ENCODE results near the gene SLC22A23.

The SLC22A23 gene

DNA sequence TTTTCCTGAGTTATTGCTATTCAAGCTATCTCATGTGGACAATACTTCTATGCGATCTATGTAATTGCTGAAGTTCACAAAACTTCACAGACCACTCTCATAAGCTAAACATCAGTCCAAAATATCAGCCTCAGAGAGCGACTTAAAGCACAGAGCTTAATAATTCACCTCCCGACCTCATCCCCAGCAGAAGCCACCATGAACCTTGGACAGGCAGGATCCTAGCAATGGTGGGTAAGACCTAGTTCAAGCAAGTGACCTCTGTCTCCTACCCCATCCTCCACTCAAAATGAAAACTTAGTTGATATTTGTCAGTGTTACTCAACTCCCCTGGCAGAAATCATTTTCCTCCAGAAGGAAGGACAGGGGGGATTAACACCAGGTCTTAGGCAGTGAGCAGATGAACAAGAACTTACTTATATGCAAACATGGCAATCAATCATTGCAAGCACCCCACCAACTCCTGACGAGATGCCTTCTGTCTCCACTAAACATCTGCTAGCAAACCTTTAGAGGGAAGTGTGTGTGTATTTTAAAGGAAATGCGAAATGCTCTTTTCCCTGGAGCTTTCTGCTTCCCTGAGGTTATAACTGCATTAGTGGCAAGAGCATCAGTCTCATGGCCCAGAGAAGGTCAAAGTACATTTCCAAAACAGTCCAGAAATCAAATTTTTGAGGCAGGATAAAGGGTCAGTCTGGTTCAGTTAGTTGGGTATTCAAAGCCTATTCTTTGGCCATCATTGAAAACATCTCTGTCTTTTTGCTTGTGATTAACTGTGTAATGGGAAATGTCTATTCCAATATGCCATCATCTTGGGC, 90.0 kb downstream of the SLC22A23 start:
- no peak for DNase-seq

DNA sequence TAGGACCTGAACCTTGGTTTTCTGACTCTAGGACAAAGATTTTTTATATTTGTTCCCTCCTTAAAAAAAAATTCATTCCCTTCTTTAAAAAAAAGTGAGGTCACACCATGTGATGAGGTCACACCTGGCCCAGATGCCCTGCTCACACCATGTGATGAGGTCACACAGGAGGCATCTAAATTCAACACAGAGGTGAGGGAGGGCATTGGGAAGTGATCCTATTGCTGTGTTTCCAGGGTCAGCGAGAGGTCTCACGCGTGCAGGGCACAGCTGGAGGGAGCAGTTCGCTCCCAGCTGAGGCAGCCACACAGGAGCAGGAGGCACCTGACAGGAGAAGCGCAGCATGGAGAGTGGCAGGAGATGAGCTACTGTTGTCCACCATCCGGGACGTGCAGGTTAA, 92.5 kb downstream of the SLC22A23 start:
- no peak for DNase-seq

DNA sequence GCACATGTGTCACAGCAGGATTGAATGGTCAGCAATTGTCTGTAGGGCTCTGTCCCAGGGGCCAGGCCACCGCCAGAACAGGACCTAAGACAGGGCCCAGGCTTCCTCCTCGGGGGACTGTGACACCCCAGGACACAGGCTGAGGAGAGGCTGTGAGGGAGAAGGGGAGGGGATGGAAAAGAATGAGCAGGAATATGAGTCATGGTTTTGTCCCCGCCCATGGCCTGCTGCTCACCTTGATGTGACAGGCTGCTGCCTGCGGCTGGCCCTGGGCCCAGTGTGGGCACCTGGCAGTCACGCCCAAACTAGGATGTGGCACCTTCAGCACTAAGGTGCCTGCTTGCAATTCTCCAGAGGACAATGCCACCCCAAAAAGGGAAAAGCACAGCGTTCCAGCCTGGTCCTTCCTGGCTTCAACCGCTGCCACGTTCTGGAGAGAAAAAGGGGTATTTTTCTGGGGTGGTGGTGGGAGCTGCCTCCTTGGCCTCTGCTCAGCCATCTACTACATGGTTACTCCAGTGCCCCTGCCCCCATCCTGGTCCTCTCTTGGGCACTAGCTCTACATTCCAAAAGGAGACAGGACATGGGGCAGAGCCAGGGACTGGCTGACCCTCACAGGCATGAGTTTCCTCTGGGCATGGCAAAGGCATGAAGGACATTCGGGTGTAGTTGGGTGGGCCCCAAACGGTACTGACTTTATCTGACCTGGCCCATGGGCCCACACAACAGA, 93.4 kb downstream of the SLC22A23 start:
- DNase-seq, result no peak

DNA sequence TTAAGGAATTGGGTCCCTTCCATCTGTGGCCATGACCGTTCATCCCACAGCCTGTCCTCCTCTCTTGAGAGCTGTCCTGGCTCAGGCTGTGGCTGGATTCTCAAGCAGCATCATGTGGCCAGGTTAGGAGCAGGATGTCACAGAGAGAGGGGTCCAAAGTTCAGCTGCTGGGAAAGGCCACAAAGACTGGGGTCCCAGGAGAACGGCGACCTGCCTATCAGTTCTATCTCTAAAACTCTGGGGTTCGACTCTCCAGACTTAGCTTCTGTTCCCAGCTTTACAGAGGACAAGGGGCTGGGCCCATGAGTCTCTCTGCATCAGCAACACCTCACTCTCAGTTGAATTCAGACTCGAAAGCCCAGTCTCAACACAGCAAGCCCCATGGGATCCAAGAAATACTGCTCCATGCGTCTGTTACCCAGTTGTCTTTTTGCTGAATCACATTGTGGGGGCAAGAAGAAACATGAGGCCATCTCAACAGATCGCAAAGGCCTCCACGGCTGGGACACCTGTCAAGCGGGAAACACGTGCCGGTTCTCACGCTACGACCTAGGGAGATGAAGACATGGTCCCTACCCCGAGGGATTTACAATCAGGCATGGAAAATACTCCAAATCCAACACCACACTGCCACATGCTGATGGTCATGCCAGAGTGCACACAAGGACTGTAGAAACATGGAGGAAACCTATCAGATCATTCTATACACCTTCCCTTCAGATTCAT, 95.4 kb downstream of the SLC22A23 start:
- no peak for DNase-seq

DNA sequence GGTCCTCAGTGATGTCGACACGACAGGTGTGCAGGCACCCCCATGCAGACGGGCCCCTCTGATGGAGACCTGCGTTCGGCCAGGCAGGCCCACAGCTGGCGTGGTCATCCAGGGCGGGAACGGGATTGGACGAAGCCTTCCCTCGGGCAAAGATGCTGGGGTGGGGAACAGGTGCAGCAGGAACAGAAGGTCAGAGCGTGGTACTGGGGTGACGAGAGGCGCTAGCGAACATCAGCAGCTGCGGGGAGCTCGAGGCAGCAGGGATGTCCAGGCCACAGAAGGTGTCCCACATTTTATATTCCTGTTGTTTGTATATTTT, 96.2 kb downstream of the SLC22A23 start:
- DNase-seq, result no peak

DNA sequence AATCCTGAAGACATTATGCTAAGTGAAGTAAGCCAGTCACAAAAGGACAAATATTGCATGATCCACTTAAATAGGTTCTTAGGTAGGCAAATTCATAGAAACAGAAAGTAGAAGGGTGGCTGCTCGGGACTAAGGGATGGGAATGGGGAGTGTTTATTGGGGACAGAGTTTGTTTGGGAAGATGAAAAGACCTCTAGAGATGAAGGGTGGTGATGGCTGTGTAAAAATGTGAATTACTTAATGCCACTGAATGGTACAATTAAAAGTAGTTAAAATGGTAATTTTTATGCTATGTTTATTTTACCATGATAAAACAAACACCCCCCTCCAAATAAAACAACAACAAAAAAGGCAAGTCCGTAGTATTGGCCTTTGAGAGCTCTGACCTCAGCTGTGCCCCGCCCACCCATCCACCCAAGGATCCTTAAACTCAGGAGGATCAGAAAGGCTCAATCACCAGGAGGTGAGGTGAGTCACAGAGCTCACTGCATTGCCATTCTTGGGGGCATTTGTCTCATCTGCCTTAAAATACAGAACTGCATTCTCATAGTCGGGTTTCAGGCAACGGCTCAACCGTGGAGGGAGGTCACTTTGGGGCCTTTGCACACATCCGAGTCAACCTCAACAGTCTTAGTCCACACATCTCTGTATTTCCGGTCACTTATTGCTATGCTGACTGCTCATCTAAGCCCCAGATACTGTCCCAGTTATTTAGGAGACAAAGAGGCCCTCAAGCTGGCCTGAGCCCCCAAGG, 96.7 kb downstream of the SLC22A23 start:
- no peak for DNase-seq

DNA sequence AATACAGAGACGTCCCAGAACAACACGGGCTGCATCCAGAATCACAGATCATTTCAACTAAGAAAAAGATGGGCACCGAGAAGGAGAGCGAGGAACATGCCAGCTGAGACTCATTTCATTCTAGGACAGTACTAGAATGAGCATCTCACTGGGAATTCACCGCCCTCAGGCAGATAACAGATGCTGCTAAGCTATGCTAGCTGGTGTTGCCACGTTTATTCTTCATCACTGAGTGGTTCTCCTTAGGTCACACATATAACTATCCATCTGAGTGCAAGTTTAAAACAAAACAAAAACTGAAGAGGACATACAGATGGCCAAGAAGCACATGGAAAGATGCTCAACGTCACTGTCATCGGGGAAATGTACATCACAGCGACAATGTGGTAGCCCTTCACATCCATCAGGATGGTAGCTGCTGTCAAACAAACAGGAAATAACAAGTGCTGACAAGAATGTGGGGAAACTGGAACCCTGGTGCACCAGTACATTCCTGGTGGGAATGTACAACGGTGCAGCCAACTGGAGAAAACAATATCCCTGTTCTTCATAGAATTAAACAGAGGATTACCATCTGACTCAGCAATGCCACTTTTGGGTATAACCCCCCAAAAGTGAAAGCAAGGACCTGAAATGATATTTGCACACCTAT, 97.6 kb downstream of the SLC22A23 start:
- DNase-seq, result no peak

DNA sequence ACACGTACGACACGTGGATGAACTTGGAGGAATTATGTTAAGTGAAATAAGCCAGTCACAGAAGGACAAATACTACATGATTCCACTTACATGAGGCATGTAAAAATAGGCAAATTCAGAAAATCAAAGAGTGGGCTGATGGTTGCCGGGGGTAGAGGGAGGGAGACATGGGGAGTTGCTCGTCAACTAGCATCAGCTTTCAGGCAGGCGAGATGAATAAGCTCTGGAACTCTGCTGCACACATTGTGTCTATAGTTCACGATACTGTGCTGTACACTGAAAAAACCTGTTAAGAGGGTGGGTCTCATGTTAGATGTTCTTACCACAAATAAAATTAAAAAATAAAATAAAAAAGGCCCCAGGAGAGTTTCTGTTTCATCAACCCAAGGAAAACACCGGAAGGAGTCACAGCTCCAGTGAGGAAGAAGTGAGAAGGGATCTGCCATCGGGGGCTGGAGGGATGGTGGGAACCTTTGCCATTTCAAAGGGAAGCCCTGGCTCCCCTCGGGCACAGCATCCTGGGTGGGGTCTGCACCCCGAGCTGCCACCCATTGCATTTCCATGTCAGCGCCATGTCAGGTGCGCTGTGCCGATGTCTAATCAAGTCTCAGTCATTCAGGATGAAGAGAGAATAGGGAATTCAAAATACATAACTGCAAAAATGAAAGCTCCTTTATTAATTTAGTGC, 98.3 kb downstream of the SLC22A23 start:
- DNase-seq, result no peak

DNA sequence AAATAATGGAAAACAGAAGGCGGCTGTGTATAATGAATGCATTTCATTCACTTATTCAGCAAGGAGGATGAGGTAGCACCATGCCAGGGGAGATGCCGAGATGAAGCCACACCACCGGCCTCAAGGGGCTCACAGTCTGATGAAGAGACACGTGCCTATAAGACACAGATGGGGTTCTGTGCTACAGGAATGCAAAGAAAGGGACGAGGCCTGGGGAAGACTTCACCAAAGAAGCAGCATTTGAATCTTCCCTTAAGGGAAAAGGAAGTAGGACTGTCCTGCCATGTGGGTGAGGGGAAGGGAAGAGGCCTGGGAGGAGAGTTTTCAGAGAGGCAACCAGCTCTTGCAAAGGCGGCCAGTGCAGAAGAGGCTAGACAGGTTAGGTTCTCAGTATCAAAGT, 99.2 kb downstream of the SLC22A23 start:
- no peak for DNase-seq

DNA sequence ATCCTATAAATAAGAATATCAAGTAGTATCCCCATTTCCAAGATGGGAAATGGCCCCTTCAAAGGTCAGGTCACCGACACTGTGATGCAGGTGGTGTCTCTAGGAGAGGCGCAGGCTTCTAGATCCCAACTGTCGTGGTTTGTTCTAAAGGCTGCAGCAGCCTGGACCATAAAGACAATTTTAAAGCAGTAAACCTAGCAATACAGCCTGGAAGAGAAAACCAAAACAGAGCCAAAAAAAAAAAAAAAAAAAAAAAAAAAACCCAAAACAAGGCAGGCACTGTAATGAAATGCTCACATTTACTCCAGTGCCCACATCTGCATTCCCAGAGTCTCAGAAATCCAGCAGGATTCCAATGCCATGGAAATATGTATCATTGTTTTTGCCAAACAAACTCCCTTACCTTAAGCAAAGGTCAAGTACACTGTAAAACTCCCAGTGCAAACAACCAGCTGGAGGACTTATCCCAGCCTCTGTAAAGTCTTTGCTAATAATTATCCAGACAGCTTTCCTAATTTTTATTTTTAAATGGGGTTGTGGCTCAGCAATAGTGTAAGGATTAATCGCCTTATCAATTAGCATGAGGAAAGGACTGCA, 99.9 kb downstream of the SLC22A23 start:
- no peak for DNase-seq

DNA sequence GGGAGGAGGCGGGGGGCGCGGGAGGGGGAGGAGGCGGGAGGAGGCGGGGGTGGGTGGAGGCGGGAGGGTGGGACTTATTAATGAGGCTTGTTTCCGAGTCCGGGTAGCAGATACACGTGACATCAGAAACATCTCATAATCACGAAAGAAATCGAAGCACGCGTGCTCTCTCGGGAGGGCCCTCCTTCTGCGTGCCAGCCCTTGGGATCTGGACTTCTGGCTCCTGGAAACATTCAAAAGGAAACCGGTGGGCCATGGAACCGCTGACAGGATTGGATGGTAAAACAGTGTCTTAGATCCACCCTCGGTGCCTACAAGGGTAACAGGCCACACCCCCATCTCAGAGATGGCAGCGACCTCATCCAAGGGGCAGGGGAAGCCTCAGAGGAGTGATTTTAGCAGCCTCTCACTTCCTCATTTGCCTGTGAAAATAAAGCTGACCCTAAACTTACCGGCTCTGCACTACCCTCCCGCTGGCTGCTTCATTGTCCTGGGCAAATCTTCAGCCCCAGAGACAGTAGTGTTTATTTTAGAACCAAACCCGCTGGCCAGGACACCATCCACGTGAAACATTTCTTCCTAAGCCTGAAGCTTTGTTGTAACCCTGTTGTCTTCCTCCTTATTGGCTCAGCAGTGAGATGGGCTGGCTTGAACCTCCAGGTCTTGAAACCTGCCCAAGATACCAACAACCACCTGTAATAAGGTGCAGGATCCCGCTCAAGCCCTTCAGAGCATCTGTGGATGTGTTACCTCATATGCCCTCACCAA, 100.6 kb downstream of the SLC22A23 start:
- DNase-seq, result peak; percentile 40 to 53

DNA sequence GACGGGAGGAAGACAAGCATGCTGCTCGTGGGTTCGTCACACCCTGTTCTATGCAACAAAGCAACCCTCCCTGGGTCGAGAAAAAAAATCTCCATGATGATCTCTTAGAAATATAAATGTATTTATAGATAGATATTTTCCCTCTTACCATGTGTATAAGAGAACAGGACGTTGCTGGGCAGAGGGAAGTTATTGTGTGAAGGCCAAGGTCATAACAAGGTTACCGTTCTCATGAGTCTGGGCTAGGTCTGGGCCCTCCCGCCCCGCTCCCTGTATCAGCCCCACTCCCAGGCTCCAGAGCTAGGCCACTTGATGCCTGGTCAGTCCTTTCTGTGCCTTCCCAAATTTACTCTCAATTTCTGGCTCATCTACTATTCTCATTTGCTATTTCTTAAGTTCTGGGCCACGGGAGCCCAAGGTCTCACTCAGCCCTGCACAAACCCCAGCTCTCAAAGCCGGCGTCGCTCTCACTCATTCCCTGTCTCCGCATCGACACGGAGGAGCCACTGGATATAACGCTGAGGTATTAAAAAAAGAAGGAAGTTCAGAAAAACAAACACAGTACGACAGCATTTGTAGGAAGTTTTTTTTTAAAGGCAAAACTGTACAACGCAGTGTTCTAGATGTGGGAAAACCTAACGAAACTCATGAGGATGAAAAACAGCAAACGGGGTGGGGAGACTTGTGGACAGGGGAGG, 101.3 kb downstream of the SLC22A23 start:
- peak in 1 of 2 donors; percentile 25 for DNase-seq

DNA sequence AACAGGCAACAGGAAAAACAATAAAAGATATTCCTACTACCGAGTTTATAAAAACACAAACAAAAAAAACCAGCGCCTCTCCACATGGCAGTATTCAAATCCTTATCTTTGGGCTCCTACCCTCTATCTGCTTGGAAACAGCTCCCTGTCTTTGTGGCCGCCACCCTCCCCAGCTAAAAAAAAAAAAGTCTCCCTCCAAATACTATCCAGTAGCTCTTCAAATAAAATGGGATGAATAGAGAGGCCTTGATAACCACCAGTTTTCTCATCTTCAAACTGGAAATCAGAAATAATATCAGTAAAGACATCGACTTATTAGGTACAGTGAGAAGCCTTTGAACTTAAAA, 101.9 kb downstream of the SLC22A23 start:
- no peak for DNase-seq

DNA sequence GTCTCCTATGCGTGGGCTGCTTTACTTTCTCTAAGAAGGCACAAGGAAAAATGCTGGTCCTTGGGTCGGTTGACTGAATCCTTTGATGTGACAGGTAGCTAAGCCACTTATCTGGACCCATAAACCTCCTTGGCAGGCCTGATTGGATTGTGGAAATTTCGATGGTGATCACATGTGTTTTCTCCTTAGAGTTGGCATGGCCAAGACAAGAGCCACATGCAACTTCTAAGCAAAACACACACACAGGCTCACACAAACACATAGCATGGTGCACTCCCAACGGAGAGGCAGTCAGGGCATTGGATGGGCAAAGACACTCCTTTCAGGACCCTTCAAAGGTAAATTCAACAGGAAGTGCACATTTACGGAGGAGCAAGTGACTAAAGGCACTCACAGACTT, 102.9 kb downstream of the SLC22A23 start:
- no peak for DNase-seq

DNA sequence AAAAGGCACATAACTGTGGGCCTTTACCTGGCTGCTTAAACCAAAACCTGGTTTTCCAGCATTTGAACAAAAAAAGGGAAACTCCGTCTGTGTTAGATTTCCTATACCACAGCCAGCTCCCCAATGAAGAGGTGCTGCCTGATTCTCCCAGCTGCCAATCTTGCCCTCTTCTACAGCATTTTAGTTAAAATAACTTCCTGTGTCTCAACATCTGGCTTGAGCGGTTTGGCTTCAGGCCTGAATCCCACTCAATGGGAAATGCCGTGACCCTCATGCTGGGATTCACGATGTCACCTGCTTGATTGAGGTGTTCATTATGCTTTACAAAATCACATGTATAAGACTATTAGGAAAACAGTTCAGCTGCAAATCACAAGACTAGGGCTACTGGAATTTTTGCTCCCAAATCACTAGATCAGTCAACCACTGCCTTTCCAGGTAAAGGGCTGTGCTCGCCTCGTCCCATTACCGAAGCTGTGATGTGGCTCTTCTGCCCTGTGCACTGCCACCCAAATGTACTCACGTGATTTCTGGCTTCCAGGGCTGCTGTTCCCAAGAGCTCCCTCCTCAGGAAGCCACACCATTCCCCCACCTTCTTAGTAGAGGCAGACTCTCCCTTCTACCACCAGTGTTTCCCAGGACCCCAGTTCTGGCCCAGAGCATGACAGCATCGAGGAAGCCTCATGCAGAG, 103.5 kb downstream of the SLC22A23 start:
- DNase-seq, result no peak

DNA sequence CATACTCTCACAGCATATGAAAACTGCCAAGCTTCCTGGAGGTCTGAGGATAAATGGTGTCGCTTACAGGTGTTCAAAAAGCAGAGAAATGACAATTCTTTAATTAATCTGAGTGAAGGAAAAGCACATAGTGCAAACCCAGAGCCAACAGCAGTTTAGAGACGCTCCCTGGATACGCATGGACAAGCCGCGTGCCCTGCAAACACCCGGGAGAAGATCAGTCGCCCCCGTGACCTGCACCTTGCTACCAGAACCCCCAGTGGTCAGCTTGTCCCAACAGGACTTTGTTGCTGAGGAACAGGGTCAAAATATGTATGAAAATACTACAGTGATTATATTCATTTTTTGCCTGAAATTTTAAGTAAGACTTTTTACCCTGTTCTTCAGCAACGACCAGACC, 104.2 kb downstream of the SLC22A23 start:
- DNase-seq, result no peak

DNA sequence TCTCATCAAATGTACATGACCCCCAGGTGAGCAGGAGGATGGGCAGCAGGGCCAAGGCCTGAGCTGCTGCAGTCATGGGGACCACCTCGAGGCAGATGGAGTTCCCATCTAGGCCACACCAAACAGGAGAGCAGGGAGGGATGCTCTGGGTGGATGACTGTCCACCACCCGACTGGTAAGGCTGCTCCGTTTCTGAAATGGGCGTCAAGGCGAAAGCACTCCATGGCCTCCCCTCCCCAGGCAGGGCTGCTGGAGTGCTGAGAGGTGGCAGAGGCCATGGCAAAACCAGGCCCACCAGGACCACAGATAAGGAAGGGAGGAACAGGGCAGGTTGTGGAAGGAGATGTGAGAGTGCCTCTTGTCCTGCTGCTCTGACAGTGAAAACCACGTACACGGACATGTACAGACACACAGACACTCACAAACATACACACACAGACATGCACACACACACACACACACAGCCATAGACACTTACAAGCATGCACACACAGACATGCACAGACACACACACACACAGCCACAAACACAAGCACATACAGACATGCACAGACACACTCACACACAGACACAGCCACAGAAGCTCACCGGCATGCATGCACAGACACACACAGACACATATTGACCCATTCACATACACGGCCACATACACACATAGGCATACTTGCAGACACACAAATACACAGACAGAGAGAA, 104.9 kb downstream of the SLC22A23 start:
- no peak for DNase-seq

DNA sequence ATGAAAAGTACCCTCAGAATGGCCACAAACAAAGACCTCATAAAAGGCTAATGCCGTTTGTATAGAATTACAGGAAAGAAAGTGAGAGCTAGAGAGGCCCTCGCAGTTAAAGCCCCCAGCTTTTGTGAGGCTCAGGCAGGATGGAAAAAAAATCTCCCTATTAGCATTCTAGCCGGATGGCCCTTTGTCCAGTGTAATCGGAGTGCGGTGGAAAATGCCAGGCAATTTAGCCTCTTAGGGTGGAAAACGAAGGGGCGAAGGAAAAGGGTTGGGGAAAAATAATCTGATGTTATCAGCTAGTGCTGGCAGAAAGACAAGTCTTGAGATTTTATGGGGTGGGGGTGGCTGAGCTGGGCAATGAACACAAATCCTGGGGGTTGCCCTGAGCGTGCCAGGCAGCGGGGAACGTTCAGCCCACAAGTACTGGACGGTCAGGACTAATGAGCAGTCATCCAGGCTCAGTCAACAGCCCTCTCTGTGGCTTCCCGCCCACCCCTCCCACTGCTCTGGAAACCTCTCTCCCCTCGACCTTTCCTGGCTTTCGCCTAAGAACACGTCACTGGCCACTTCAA, 105.7 kb downstream of the SLC22A23 start:
- no peak for DNase-seq
